Measurements from ENCODE around the gene SUN5. TPM values are rescaled to one million over a fixed set of nuclear protein-coding genes. Genes with fewer than 3 reads are reported as not detected.

SUN5 gene
- total and polyA plus RNA-seq, 2 donors (not counting 1 experiment from before 2014, with no cell fraction given): not detected

GRCh38 chr20:32965581-32966373 is 38.5 kb downstream of the SUN5 start:
- WGBS (ENCODE audit: insufficient coverage): 73% methylated on average over 12 of the region's 12 CpGs
- no peaks in the 10 kb centered on the region for H3K27me3 Mint-ChIP-seq
- TF ChIP-seq, protein P1, sequence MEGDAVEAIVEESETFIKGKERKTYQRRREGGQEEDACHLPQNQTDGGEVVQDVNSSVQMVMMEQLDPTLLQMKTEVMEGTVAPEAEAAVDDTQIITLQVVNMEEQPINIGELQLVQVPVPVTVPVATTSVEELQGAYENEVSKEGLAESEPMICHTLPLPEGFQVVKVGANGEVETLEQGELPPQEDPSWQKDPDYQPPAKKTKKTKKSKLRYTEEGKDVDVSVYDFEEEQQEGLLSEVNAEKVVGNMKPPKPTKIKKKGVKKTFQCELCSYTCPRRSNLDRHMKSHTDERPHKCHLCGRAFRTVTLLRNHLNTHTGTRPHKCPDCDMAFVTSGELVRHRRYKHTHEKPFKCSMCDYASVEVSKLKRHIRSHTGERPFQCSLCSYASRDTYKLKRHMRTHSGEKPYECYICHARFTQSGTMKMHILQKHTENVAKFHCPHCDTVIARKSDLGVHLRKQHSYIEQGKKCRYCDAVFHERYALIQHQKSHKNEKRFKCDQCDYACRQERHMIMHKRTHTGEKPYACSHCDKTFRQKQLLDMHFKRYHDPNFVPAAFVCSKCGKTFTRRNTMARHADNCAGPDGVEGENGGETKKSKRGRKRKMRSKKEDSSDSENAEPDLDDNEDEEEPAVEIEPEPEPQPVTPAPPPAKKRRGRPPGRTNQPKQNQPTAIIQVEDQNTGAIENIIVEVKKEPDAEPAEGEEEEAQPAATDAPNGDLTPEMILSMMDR (IDR thresholded peaks at IDR 0.05): no peak
- TF ChIP-seq EZH2 (IDR thresholded peaks at IDR 0.05; ENCODE audit: borderline replicate concordance, insufficient read depth, low read depth, low read length, poor library complexity, severe bottlenecking): no peak
- Histone ChIP-seq H3K9ac (ENCODE audit: low read length) (no peak overlapping the region), H3K4me2 (replicated peaks; ENCODE audit: low read depth, low read length, poor library complexity, severe bottlenecking) (no peak overlapping the region), H4K20me1 (ENCODE audit: control insufficient read depth, insufficient read depth, low read length, poor library complexity, severe bottlenecking) (no peaks in the 10 kb centered on the region), H3K36me3 (replicated peaks in 1 of 2; ENCODE audit: control extremely low read depth in 1 of 2, control insufficient read depth in 1 of 2, extremely low read depth in 1 of 2, insufficient read depth in 2 of 2, low read length in 1 of 2) (no peaks in the 10 kb centered on the region), H3K27ac (ENCODE audit: low read length in 2 of 2) (no peak overlapping the region), H3K27me3 (replicated peaks in 1 of 4; ENCODE audit: control extremely low read depth in 1 of 4, control insufficient read depth in 3 of 4, insufficient read depth in 4 of 4, low read length in 3 of 4) (no peaks in the 10 kb centered on the region), H3K4me3 (ENCODE audit: control extremely low read depth in 1 of 5, extremely low read depth in 1 of 5, insufficient read depth in 1 of 5, low read depth in 2 of 5, low read length in 4 of 5) (no peak overlapping the region), H3K9me3 (ENCODE audit: control extremely low read depth in 1 of 3, control insufficient read depth in 2 of 3, insufficient read depth in 1 of 3, low read length in 2 of 3) (peaks cover 0 to 8% (median 0%) of the 10 kb centered on the region in 3 donors), H3K79me2 (ENCODE audit: control insufficient read depth, insufficient read depth, low read length) (no peaks in the 10 kb centered on the region), H3K4me1 (ENCODE audit: control insufficient read depth in 2 of 2, insufficient read depth in 2 of 2, low read length in 2 of 2) (peaks cover 25 to 47% of the 10 kb centered on the region in 2 donors), H2AFZ (ENCODE audit: insufficient read depth, low read depth, low read length, poor library complexity, severe bottlenecking) (no peak overlapping the region)
- POLR2A ChIA-PET: no interaction called here
- peaks cover 26% of the 10 kb centered on the region for H3K4me1 Mint-ChIP-seq
- no peak overlapping the region for H3K27ac Mint-ChIP-seq
- no peaks in the 10 kb centered on the region for H3K9me3 Mint-ChIP-seq (ENCODE audit: insufficient read depth)
- ATAC-seq (ENCODE audit: low read depth) (no peak), DNase-seq (no peak)
- CTCF ChIA-PET: interaction anchor here (0.5 kb wide), 1 partner anchor 61 kb away, joined by 3 read pairs; no protein-coding TSS in a partner anchor
- H3K4me3 Mint-ChIP-seq: no peak overlapping the region
- intact Hi-C loops (cut with micrococcal nuclease): no loop called here

DNA sequence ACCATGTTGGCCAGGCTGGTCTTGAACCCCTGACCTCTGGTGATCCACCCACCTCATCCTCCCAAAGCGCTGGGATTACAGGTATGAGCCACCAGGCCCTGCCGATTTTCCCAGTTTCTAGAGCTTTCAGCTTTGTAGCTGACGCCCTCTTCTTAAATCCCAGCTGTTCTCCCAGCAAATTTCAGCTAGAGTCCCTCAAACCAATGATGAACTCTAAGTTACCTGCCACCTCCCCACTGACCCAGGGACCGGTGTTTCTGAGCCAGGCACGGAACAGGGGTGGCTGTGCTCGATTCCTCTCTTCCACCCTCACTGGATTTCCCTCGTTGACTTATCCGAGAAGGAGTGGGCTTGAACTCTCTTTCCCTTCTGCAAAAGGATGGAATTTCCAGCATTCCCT is 39.1 kb downstream of the SUN5 start:
- Histone ChIP-seq H3K27me3 (replicated peaks in 1 of 4; ENCODE audit: control extremely low read depth in 1 of 4, control insufficient read depth in 3 of 4, insufficient read depth in 4 of 4, low read length in 3 of 4) (no peaks in the 10 kb centered on the region), H3K9me3 (ENCODE audit: control extremely low read depth in 1 of 3, control insufficient read depth in 2 of 3, insufficient read depth in 1 of 3, low read length in 2 of 3) (peaks cover 0 to 3% (median 0%) of the 10 kb centered on the region in 3 donors), H3K9ac (ENCODE audit: low read length) (no peak overlapping the region), H3K36me3 (replicated peaks in 1 of 2; ENCODE audit: control extremely low read depth in 1 of 2, control insufficient read depth in 1 of 2, extremely low read depth in 1 of 2, insufficient read depth in 2 of 2, low read length in 1 of 2) (no peaks in the 10 kb centered on the region), H4K20me1 (ENCODE audit: control insufficient read depth, insufficient read depth, low read length, poor library complexity, severe bottlenecking) (no peaks in the 10 kb centered on the region), H3K27ac (ENCODE audit: low read length in 2 of 2) (no peak overlapping the region), H3K4me3 (ENCODE audit: control extremely low read depth in 1 of 5, extremely low read depth in 1 of 5, insufficient read depth in 1 of 5, low read depth in 2 of 5, low read length in 4 of 5) (no peak overlapping the region), H3K4me1 (ENCODE audit: control insufficient read depth in 2 of 2, insufficient read depth in 2 of 2, low read length in 2 of 2) (peaks cover 18 to 40% of the 10 kb centered on the region in 2 donors), H3K4me2 (replicated peaks; ENCODE audit: low read depth, low read length, poor library complexity, severe bottlenecking) (no peak overlapping the region), H2AFZ (ENCODE audit: insufficient read depth, low read depth, low read length, poor library complexity, severe bottlenecking) (no peak overlapping the region), H3K79me2 (ENCODE audit: control insufficient read depth, insufficient read depth, low read length) (no peaks in the 10 kb centered on the region)
- intact Hi-C loops (cut with micrococcal nuclease): no loop called here
- H3K9me3 Mint-ChIP-seq (ENCODE audit: insufficient read depth): no peaks in the 10 kb centered on the region
- H3K27ac Mint-ChIP-seq: no peak overlapping the region
- no peak for ATAC-seq (ENCODE audit: low read depth)
- no peak for DNase-seq
- H3K4me1 Mint-ChIP-seq: peaks cover 26% of the 10 kb centered on the region
- TF ChIP-seq, protein P1 (IDR thresholded peaks at IDR 0.05): no peak
- no peak for TF ChIP-seq EZH2 (IDR thresholded peaks at IDR 0.05; ENCODE audit: borderline replicate concordance, insufficient read depth, low read depth, low read length, poor library complexity, severe bottlenecking)
- ChIA-PET CTCF (no interaction called here), POLR2A (no interaction called here)
- WGBS (ENCODE audit: insufficient coverage): 93% methylated on average over 8 of the region's 8 CpGs
- no peaks in the 10 kb centered on the region for H3K27me3 Mint-ChIP-seq
- no peak overlapping the region for H3K4me3 Mint-ChIP-seq

Data from B cell (primary cell).